ENCODE measurements around the gene RAB11FIP4. TPM values are rescaled to one million over a fixed set of nuclear protein-coding genes. Genes with fewer than 3 reads are reported as not detected.

Gene RAB11FIP4
- total RNA-seq, 1 experiment from 2014 or later, result 2.0 TPM

- DNase-seq (ENCODE audit: low read depth), result no peak
These were observed 157.2 kb downstream of the RAB11FIP4 start for GRCh38 chr17:31548709-31549108.

DNA sequence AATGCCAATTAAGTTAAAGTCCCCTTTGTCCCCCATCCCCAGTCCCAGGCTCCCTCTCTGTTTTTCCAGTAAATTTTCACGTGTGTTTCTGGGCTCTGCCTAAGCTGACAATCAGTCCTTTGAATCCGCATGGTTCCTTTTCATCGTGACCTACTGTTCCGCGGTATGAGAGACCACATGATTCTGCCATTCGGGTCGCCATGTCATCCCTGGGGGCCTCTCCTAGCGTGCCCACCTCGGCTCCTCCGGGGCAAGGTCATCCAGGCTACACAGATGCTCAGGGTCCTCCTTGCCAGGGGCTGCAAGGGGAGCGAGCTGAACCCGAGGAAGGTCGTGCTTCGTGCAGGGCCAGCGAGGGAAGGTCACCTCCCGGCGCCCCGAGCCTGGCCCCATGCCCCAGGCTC, 157.6 kb downstream of the RAB11FIP4 start:
- peak; percentile 31 for DNase-seq (ENCODE audit: low read depth)

GRCh38 chr17:31549525-31550388, 158.3 kb downstream of the RAB11FIP4 start:
- peak; percentile 88 for DNase-seq (ENCODE audit: low read depth)

DNA sequence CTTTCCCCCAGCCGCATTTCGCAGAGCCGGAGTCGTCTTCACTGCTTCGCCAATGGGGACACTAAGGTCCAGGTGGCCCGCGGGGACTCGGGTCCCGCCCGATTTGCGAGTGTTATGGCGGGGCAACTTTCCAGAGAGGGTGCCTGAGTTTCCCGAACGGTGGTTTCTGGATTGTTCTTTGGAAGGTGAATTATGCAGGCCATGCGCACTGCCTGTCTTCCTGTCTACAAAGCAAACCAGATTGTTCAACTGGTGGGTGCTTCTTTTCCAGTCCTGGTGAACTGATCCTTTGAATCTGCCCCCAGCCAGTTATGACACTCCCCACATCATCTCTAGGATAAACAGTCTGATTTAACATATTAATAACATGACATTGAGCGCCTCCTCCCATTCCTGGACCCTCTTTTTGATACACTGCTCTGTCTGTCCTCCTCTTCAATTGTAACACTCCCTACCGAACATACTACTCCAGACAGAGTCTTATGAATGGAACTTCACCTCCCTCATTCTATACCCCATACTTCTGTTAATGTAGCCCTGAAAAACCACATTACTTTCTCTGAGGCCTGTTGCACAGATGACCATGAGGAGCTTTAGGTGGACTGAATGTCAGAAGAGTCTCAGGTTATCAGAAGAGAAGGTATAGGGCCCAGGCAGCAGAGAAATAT, 159.0 kb downstream of the RAB11FIP4 start:
- peak; percentile 47 for DNase-seq (ENCODE audit: low read depth)

GRCh38 chr17:31552568-31552967, 161.1 kb downstream of the RAB11FIP4 start:
- no peak for DNase-seq (ENCODE audit: low read depth)

DNA sequence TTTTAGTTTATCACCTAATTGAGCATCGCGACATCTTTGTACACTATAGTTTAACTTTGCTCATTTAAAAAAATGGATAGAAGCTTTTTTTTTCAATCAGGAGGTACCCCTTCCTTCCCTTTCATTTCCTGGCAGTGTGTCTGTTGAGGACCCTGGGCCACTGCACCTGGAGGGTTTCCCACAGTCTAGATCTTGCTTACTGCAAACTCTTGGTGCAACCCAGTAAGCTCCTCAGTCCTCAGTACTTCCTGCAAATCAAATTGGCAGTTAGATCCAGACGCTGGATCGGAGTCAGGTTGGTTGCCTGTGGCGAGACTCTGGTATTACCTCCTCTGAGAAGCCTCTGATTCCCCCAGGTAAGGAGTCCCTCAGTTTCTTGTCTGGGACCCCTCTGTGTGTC, 162.0 kb downstream of the RAB11FIP4 start:
- no peak for DNase-seq (ENCODE audit: low read depth)

DNA sequence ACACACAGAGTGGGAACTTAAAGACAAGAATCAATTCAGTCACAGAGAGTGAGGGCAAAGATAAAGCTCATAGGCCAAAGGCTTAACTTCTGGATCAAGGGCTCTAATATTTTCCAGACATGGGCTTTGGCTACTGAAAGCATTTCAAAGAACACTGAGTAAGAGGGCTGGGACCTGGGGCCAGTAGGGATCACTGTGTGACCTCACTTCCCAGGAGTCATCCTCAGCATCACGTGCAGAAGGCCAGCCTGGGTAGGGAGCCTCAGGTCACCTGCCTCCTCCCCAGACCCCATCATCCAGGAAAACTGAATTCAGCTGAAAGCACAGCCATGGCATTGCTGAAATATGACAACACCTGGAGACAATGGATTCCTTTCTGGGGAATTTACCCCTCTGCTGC, 163.5 kb downstream of the RAB11FIP4 start:
- peak; percentile 37 for DNase-seq (ENCODE audit: low read depth)

DNA sequence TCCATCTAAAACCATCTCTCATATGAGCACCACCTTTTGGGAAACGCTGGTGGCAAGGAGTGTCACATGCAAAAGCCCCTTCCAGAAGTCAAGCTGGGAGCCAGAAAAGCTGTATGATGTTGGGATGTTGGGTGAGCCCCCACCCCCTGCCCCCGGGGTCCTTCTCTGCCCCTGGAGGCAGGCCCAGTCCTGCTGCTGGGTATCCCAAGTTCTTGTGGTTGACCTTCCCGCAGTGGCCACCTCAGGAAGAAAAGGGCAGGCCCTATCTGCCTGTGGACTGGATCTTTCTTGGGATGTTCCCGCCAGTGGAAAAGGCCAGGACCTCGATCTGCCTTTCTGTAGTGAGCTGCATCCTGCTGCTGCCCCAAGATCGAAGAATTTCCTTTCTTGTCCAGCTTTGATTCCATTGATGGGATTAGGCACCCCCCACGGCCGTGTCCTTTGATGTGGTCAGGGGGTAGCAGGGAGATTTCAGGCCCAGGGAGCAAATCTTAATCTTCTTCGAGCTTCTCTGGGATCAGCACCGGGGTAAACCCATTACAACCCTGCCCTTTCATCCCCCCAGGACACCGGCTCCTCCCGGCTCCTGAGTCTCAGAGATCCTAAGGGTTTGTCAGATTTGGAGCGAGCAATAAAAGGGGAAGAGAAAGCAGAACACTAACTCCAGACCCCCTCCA, 165.6 kb downstream of the RAB11FIP4 start:
- no peak for DNase-seq (ENCODE audit: low read depth)

- DNase-seq (ENCODE audit: low read depth), result peak; percentile 79
These were observed 167.5 kb downstream of the RAB11FIP4 start for GRCh38 chr17:31558748-31559583.

DNA sequence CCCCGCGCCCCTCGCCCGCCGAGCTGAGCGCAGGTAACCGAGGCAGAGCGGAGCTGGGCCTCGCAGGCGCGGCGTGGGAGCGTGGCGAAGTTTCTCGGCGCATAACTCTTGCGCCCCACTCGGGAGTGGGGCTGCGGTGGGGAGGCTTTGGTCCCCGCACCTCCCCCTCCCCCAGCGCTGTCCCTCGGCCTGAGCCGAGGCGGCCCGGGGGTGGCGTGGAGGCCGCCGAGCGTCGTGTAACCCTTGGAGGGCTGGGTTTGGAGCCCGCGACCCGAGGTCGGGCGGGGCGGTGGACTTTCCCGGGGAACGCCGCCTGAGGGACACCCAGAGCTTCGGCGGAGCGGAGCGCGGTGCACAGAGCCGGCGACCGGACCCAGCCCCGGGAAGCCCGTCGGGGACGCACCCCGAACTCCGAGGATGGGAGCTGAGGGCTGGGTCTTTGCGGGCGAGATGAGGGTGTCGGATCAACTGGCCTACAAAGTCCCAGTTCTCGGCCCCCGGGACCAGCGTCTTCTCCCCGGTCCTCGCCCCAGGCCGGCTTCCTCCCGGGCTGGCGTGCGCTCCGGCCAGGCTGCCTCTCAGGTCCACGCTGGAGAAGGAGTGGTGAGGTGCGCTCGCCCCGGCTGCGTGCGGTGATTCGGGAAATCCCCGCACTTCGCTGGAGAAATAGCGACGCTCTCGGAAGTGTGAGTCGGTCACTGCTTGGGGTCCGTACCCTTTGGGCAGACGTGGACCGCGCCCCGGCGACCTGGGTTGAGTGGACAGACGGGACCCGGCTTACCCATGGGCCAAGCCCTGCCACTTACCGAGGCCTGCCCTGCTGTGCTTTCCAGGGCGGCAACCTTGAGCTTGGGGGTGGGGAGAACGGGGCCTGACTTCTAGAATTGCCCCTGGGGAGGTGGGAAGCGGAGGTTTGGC, 168.4 kb downstream of the RAB11FIP4 start:
- DNase-seq (ENCODE audit: low read depth), result no peak

DNA sequence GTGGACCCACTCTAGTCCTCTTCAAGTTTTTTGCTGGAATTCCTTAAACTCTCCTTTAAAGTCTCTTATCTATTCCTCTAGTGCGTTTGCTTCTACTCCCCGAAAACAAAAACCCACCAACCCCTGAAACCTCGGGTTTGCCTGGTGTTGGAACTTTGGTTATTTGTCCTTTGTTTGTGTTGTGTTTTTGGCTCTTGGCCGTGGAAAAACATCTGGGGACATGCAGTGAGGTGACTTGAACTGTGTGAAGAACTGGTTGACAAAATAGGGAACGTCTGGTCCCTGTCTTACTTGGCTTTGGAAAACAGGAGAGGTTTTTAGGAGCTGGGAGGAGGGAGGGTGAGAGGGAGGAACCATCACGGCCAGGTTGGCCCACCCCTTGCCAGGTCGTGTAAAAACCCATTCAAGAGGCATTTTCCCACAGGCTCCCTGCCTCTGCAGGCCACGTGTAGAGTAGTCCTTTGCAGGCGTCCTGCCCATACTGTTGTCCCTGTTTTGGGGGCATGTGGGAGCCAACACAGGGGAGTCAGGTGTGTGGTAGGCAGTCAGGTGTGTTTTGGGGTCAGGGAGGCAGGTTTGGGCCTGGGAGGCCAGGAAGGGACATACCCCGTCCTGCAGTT, 169.3 kb downstream of the RAB11FIP4 start:
- DNase-seq (ENCODE audit: low read depth), result peak; percentile 69

DNA sequence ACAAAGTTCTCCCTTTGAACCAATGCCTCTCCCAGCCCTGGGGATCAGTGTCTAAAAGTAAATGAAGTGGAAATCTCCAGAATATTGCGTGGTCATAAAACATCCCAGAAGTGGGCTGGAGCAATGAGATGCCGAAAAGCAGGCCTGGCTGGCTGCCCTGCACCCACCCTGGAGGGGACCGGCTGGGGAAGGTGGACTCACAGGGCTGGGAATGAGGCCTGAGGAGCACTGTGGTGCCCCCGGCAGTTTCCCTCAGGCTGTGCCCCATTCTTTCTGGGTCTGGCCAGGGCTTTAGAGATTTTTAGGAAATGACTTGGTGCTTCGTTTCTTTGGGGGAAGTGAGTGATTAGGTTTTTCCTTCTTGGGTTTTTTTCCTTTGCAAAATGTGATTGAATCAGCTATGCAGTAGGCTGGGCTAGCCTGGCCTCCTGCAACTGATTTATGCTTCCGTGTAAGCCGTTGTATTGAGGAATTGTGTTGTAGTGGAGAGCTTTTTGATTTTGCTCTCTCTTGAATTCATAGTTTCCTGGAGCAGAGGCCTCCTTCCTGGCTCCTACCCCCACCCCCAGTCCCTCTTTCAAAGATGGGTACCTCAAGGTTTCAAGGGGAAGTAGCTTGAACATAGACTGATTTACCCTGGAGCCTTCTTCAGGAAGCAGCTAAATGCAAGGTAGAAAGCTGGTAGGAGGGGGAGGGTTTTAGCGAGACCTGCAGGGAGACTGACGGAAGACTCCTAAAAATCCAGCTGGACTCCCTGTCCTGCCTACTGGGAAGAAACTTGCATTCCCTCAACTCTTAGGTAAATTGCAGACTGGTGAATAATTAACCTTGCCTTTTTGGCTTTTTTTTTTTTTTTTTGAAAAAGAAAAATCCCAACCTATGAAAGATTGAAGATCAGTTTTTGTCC, 170.2 kb downstream of the RAB11FIP4 start:
- peak; percentile 93 for DNase-seq (ENCODE audit: low read depth)

DNA sequence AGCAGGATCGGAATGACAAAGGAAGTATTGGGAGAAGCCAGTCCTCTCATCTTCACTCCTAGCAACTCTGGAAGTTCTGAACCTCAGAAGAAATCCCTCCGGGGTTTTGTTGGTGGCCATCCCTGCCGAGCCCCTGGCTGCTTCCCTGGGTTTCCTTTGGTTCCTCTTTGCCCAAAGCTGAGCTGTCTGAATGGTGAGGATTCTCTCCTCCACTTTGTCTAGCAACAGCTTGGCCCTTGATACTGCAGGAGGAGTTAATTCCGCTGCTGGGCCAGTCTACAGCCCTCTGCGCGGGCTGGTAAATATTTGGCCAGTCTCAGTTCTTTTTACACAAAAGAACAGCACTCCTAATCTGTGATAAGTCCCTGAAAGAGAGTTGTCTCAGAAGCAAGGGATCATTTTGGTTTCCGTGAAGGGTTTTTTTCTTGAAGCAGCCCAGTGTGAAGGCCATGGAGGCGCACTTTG, 170.9 kb downstream of the RAB11FIP4 start:
- no peak for DNase-seq (ENCODE audit: low read depth)

DNA sequence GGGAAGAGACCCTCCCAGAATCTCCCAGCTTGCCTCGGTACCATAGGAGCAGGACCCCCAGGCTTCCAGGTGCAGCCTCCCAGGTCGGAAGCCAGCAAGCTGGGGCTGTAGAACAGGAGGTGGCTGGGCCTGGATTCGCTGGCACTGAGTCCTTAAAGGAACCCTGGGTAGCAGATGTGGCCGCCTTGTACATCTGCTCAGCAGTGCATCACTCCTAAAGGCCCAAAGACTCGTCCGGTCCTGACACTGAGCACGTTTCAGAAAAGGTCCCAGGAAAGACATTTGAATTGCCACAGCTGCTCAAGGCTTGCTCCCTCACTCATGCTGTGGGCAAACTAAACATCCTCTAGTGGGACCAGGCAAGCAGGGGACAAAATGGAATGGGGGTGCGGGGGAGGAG, 172.8 kb downstream of the RAB11FIP4 start:
- no peak for DNase-seq (ENCODE audit: low read depth)

DNA sequence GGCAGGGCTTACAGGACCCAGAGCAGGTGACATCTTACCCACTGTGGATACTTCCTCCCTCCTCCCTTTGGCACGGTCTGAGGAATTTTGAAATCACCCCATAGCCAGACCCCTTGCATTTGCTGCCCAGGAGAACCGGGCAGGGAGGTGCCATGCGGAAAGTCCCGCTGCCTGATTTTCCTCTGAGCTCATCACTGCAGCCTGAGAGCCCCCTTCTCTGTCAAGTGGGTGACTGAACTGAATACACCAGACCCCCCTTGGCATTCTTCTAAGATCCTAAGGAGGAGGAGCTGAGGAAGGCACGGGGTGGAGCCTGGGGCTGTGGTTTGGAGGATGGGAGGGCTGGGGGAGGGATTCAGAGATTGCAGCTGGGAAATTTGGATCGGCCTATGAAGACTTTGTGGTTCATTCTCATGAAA, 173.4 kb downstream of the RAB11FIP4 start:
- peak; percentile 93 for DNase-seq (ENCODE audit: low read depth)

- no peak for DNase-seq (ENCODE audit: low read depth)
These were observed 174.2 kb downstream of the RAB11FIP4 start for GRCh38 chr17:31565652-31566051.

DNA sequence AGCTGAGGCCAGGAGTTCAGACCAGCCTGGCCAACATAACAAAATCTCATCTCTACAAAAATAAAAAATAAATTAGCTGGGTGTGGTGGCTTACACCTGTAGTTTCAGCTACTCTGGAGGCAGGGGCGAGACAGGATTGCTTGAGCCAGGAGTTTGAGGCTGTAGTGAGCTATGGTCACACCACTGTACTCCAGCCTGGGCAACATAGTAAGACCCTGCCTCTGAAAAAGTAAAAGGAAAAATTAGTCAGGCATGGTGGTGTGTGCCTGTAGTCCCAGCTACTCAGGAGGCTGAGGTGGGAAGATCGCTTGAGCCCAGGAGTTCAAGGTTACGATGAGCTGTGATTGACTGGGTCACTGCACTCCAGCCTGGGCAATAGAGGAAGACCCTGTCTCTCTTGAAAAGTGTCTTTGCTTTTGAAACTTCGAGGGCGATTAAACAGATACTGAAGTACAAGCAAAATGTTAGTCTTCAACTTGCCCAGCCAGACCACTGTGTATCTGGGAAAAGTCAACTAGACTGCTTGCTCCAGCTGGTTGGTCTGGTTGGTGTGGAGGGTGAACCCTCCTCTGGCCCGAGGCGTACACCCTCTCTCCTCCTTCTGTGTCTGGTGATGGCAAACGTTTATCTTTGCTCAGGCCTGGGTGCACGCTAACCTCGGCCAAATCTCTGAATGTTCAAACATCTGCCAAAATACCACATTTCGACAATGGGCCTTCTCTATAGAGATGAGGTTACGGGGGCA, 174.9 kb downstream of the RAB11FIP4 start:
- no peak for DNase-seq (ENCODE audit: low read depth)

GRCh38 chr17:31566992-31567373, 175.5 kb downstream of the RAB11FIP4 start:
- DNase-seq (ENCODE audit: low read depth), result no peak
